ENCODE measurements around the gene ANKLE2. TPM values are rescaled to one million over a fixed set of nuclear protein-coding genes. Genes with fewer than 3 reads are reported as not detected.

Gene ANKLE2
- total and polyA plus RNA-seq, 10 of the 15 experiments (the other 5 are each of a cell fraction or from before 2014, with no cell fraction given), result 4.3 to 89.4 (median 53.0) TPM

- TF ChIP-seq, protein P1, sequence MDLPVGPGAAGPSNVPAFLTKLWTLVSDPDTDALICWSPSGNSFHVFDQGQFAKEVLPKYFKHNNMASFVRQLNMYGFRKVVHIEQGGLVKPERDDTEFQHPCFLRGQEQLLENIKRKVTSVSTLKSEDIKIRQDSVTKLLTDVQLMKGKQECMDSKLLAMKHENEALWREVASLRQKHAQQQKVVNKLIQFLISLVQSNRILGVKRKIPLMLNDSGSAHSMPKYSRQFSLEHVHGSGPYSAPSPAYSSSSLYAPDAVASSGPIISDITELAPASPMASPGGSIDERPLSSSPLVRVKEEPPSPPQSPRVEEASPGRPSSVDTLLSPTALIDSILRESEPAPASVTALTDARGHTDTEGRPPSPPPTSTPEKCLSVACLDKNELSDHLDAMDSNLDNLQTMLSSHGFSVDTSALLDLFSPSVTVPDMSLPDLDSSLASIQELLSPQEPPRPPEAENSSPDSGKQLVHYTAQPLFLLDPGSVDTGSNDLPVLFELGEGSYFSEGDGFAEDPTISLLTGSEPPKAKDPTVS (IDR thresholded peaks at IDR 0.05; ENCODE audit: low read depth, low read length), result no peak
- TF ChIP-seq BCL3 (IDR thresholded peaks at IDR 0.05; ENCODE audit: borderline replicate concordance, insufficient read depth, low read depth, low read length, poor library complexity, severe bottlenecking), result no peak
- TF ChIP-seq, protein P2, sequence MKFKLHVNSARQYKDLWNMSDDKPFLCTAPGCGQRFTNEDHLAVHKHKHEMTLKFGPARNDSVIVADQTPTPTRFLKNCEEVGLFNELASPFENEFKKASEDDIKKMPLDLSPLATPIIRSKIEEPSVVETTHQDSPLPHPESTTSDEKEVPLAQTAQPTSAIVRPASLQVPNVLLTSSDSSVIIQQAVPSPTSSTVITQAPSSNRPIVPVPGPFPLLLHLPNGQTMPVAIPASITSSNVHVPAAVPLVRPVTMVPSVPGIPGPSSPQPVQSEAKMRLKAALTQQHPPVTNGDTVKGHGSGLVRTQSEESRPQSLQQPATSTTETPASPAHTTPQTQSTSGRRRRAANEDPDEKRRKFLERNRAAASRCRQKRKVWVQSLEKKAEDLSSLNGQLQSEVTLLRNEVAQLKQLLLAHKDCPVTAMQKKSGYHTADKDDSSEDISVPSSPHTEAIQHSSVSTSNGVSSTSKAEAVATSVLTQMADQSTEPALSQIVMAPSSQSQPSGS (IDR thresholded peaks at IDR 0.05; ENCODE audit: low read length), result no peak
- no peak for TF ChIP-seq ZNF384 (IDR thresholded peaks at IDR 0.05; ENCODE audit: borderline replicate concordance, low read depth, low read length)
- no peak for TF ChIP-seq HDGF (IDR thresholded peaks at IDR 0.05)
- no peak for TF ChIP-seq MXI1 (IDR thresholded peaks at IDR 0.05; ENCODE audit: low read depth, low read length)
- no peak for TF ChIP-seq CREM (IDR thresholded peaks at IDR 0.05; ENCODE audit: low read depth)
- TF ChIP-seq BHLHE40 (IDR thresholded peaks at IDR 0.05; ENCODE audit: borderline replicate concordance in 1 of 2, low read depth in 2 of 2, low read length in 1 of 2), result no peak
- no peak for TF ChIP-seq EZH2 (IDR thresholded peaks at IDR 0.05; ENCODE audit: borderline replicate concordance, control insufficient read depth, low read depth, low read length)
- no peak for TF ChIP-seq JUND (IDR thresholded peaks at IDR 0.05; ENCODE audit: low read depth, low read length)
These were observed 42.8 kb upstream of the ANKLE2 start (continued) for GRCh38 chr12:132804426-132804861.
